Lung microvascular endothelial cell (primary cell): ENCODE results near the gene FOXRED2. TPM values are rescaled to one million over a fixed set of nuclear protein-coding genes. Genes with fewer than 3 reads are reported as not detected.
"Not testable (repeated sequence)": the region's sequence is repeated elsewhere in the genome, so short reads cannot be mapped to it uniquely, and the experiment has no call there.

Source experiments
- DNase-seq, 2 donors: peaks; one replicate each; pipeline versions ENCODE4 v3.0.0 to v3.0.0-alpha.2; 2010; ENCODE audit warnings: low read depth in 2 of 2
- total RNA-seq: library from RNA; depleted of rRNA; stranded (reverse); fragments of >200 nt; gene quantifications from 2 replicates; pipeline ENCODE4 v1.2.1, GENCODE V29; 2014

Gene FOXRED2
- total RNA-seq, 1 donor from 2014 or later: 3.4 TPM

GRCh38 chr22:36452250-36452977, 54.4 kb downstream of the FOXRED2 start:
- no peak for DNase-seq

GRCh38 chr22:36450923-36451322, 55.9 kb downstream of the FOXRED2 start:
- not testable (repeated sequence) for DNase-seq

- DNase-seq: peak in 1 of 2 donors; percentile 52
Measured at GRCh38 chr22:36449596-36450175, 57.2 kb downstream of the FOXRED2 start.

GRCh38 chr22:36447632-36448031, 59.2 kb downstream of the FOXRED2 start:
- DNase-seq: no peak

- peak; percentile 79 to 81 for DNase-seq
Measured at GRCh38 chr22:36445158-36445668, 61.6 kb downstream of the FOXRED2 start.

DNA sequence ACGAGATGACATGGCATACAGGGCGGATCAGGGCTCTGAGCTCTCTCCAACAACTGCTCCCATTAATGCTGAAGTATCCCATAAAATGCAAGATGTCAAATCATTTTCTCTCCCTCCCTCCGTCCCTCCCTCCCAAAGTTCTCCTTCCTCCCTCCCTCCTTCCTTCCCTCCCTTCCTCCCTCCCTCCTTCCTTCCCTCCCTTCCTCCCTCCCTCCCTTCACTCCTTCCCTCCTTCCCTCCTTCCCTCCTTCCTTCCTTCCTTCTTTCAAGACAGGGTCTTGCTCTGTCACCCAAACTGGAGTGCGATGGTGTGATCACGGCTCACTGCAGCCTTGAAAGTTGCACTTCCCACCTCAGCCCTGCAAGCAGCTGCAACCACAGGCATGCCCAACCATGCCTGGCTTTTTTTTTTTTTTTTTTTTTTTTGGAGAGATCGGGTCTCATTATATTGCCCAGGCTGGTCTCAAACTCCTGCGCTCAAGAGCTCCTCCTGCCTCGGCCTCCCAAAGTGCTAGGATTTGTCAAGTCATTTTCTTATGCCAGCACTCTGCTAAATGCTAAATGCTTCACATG, 63.6 kb downstream of the FOXRED2 start:
- DNase-seq: no peak

GRCh38 chr22:36442506-36443197, 64.2 kb downstream of the FOXRED2 start:
- DNase-seq: no peak

DNA sequence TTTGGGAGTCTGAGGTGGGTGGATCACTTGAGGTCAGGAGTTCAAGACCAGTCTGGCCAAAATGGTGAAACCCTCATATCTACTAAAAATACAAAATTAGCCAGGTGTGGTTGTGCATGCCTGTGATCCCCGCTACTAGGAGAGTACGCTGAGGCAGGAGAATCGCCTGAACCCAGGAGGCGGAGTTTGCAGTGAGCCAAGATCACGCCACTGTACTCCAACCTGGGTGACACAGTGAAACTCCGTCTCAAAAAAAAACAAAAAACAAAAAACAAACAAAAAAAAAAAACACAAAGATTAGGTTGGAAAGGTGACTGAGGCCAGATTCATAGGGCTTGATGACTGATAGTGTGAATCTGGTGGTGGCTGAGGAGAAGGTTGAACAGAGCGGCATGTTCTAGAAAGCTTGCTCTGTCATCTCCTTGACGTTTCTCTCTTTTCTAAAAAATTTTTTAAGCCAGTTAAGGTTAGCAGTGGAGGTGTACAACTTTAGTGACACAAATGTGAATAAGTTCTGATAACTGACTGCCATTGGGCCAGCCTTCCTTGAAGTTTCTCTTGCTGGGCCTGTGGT, 66.3 kb downstream of the FOXRED2 start:
- DNase-seq: no peak

DNA sequence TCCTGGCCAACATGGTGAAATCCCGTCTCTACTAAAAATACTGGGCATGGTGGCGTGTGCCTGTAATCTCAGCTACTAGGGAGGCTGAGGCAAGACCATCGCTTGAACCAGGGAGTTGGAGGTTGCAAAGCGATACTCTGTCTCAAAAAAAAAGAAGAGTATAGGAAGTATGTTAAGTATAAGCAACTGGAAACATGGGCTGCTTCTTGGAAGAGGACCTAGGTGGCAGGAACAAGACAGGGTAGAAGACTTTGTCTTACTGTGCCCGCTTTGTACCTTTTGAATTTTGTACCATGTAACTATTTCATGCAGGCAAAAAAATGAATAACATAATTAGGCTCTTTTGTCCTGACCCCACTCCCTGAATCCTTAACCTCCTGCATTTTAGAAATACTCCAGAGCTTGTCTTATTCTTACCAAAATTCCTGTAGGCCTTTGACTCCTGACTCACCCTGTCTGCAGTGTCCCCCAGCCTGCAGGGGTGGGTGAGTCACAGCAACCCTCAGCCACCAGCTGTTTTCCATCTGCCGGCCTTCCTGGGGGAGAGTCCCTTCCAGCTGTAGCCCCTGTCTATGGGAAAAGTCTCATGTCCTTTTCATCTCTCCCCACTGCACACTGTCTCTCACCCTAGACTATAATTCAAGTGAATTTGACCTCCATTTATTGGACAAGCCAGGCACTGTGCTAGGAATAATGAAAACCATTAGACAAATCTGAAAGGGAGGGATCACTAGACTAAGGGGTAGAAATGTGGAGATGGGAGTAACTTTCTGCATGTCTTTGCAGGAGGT, 67.2 kb downstream of the FOXRED2 start:
- peak; percentile 50 to 90 for DNase-seq

Other genes starting within 250 kb of the FOXRED2 start
- 409 and 410 TPM in 2 replicates for gene MYH9, start 119.1 kb downstream of the FOXRED2 start, total RNA-seq
- 16.1 and 21.2 TPM in 2 replicates for gene TXN2, start 25.4 kb downstream of the FOXRED2 start, total RNA-seq
- gene EIF3D, start 22.1 kb upstream of the FOXRED2 start, total RNA-seq: 291 and 317 TPM in 2 replicates
- gene CACNG2, start 196.7 kb upstream of the FOXRED2 start, total RNA-seq: not detected in 2 replicates